Esophagus squamous epithelium (tissue), 4 donors: ENCODE measurements around the gene TAF6L.
"Not testable (repeated sequence)": the region's sequence is repeated elsewhere in the genome, so short reads cannot be mapped to it uniquely, and the experiment has no call there.

ENCODE experiments used
- POLR2A ChIP-seq, 4 donors: fragments of 450-650 bp; IDR thresholded peaks; one replicate each; pipeline ENCODE4 v1.6.1; 2017; ENCODE audit warnings: antibody characterized with exemption in 4 of 4, mild to moderate bottlenecking in 4 of 4, moderate library complexity in 3 of 4
- TF ChIP-seq, protein P1 (sequence below), 6 experiments: fragments of 450-650 bp in 4 of 6; fragments of 200-600 bp in 2 of 6; sonication (generic) in 2 of 6; IDR thresholded peaks; one replicate each; pipeline ENCODE4 v1.5.1; 2016 to 2019; ENCODE audit warnings: antibody characterized with exemption in 6 of 6, mild to moderate bottlenecking in 4 of 6, moderate library complexity in 4 of 6

DNA sequence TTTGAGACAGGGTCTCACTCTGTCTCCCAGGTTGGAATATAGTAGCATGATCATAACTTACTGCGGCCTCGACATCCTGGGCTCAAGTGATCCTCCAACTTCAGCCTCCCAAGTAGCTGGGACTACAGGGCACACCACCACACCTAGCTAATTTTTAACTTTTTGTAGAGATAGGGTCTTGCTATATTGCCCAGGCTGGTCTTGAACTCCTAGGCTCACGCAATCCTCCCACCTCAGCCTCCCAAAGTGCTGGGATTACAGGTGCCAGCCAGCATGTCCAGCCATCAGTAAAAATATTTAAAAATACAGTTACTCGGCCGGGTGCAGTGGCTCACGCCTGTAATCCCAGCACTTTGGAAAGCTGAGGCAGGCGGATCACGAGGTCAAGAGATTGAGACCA lies 56.9 kb downstream of the TAF6L start:
- TF ChIP-seq, protein P1, sequence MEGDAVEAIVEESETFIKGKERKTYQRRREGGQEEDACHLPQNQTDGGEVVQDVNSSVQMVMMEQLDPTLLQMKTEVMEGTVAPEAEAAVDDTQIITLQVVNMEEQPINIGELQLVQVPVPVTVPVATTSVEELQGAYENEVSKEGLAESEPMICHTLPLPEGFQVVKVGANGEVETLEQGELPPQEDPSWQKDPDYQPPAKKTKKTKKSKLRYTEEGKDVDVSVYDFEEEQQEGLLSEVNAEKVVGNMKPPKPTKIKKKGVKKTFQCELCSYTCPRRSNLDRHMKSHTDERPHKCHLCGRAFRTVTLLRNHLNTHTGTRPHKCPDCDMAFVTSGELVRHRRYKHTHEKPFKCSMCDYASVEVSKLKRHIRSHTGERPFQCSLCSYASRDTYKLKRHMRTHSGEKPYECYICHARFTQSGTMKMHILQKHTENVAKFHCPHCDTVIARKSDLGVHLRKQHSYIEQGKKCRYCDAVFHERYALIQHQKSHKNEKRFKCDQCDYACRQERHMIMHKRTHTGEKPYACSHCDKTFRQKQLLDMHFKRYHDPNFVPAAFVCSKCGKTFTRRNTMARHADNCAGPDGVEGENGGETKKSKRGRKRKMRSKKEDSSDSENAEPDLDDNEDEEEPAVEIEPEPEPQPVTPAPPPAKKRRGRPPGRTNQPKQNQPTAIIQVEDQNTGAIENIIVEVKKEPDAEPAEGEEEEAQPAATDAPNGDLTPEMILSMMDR (IDR thresholded peaks at IDR 0.05), result not testable (repeated sequence)
- not testable (repeated sequence) for TF ChIP-seq POLR2A (IDR thresholded peaks at IDR 0.05)
